ENCODE data around the gene RELT.

- no peak for TF ChIP-seq EZH2 (IDR thresholded peaks at IDR 0.05; ENCODE audit: low read length, missing control alignments)
- no peak for TF ChIP-seq CTCF (conservative IDR thresholded peaks at IDR 0.05 in 1 of 2, IDR thresholded peaks at IDR 0.05 in 1 of 2; ENCODE audit: low read depth in 1 of 2, low read length in 2 of 2)
These were observed 33.6 kb upstream of the RELT start for GRCh38 chr11:73342633-73343032.
